Karpas-422 (cell line): ENCODE results near the gene MYOG. TPM values are rescaled to one million over a fixed set of nuclear protein-coding genes. Genes with fewer than 3 reads are reported as not detected.

Experiments used
- DNase-seq: peaks from one replicate; pipeline ENCODE4 v3.0.0-alpha.2; 2015
- H2AFZ ChIP-seq: fragments of 200-600 bp; sonication (generic); 2 replicates; pipeline ENCODE4 v1.6.1; 2014; ENCODE audit warnings: antibody characterized with exemption, low read length, mixed read lengths
- H3K27ac ChIP-seq: fragments of 200-600 bp; sonication (generic); 2 replicates; pipeline ENCODE4 v1.5.1; 2014; ENCODE audit warnings: mild to moderate bottlenecking, low read length, moderate library complexity
- H3K27me3 ChIP-seq: fragments of 200-600 bp; sonication (generic); 2 replicates; pipeline ENCODE4 v1.6.1; 2014; ENCODE audit warnings: low read length, mixed read lengths
- H3K36me3 ChIP-seq: fragments of 200-600 bp; sonication (generic); 2 replicates; pipeline ENCODE4 v1.6.1; 2014; ENCODE audit warnings: low read length, mixed read lengths; ENCODE audit not compliant: insufficient read depth
- H3K4me1 ChIP-seq: fragments of 200-600 bp; sonication (generic); 2 replicates; pipeline ENCODE4 v1.6.1; 2014; ENCODE audit warnings: mild to moderate bottlenecking, low read length, mixed read lengths
- H3K4me2 ChIP-seq: fragments of 200-600 bp; sonication (generic); 2 replicates; pipeline ENCODE4 v1.6.1; 2014; ENCODE audit warnings: low read length, low read depth, mild to moderate bottlenecking; ENCODE audit not compliant: poor library complexity, severe bottlenecking
- H3K4me3 ChIP-seq: fragments of 200-600 bp; sonication (generic); 2 replicates; pipeline ENCODE4 v1.5.1; 2014; ENCODE audit warnings: mild to moderate bottlenecking, antibody characterized with exemption, low read length, mixed read lengths
- H3K79me2 ChIP-seq: fragments of 200-600 bp; sonication (generic); 2 replicates; pipeline ENCODE4 v1.6.1; 2014; ENCODE audit warnings: mild to moderate bottlenecking, low read length, mixed read lengths
- H3K9ac ChIP-seq: fragments of 200-600 bp; sonication (generic); 2 replicates; pipeline ENCODE4 v1.6.0; 2014; ENCODE audit warnings: low read length
- H3K9me2 ChIP-seq: fragments of 200-600 bp; sonication (generic), shearing (Covaris generic); replicated peaks from 2 replicates; pipeline ENCODE4 v1.6.0; 2014; ENCODE audit warnings: mild to moderate bottlenecking, low read length, moderate library complexity; ENCODE audit not compliant: insufficient read depth
- H3K9me3 ChIP-seq: fragments of 300-700, 200-600 bp; sonication (generic); 2 replicates; pipeline ENCODE4 v1.6.1; 2014; ENCODE audit warnings: low read length, mixed read lengths
- H4K20me1 ChIP-seq: fragments of 200-600 bp; sonication (generic); 2 replicates; pipeline ENCODE4 v1.6.1; 2014; ENCODE audit warnings: mild to moderate bottlenecking, antibody characterized with exemption, low read length, low read depth; ENCODE audit not compliant: insufficient read depth
- total RNA-seq: library from RNA; depleted of rRNA; stranded (reverse); fragments of >200 nt; shearing (Covaris generic); gene quantifications from 2 replicates; pipeline ENCODE4 v1.2.3, GENCODE V29; 2014; ENCODE audit warnings: low replicate concordance

MYOG gene
- total RNA-seq, 1 experiment from 2014 or later = not detected

DNA sequence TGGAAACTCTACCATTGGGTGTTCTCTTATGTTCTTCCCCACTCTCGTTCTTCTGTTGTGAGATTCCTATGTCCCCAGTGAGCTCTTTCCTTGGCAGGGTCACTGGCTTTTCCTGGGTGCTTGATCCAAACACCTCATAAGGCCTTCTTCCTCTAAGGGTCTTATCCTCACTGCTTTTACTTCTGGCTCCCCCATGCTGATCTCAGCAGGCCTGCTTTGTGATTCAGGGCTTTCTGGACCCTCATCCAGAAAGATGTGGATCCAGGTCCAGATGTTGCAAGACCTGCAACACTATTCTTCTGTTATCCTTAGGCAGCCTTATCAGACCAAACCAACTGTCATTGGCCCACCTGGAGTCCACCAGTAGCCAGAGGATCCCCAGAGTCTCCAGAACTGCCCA is 11.2 kb upstream of the MYOG start:
- peaks cover 5% of the 10 kb centered on the region; the same call in 1 of the 2 replicates for H3K9me3 ChIP-seq
- no peak overlapping the region for H3K4me2 ChIP-seq
- no peaks in the 10 kb centered on the region for H3K9me2 ChIP-seq
- no peak overlapping the region for H3K9ac ChIP-seq
- H3K4me3 ChIP-seq = no peak overlapping the region
- peaks cover 4% of the 10 kb centered on the region; the same call in 1 of the 2 replicates for H3K27me3 ChIP-seq
- no peak overlapping the region for H3K27ac ChIP-seq
- H4K20me1 ChIP-seq = no peaks in the 10 kb centered on the region
- no peak for DNase-seq
- H3K36me3 ChIP-seq = no peaks in the 10 kb centered on the region
- H3K79me2 ChIP-seq = no peaks in the 10 kb centered on the region
- H2AFZ ChIP-seq = no peak overlapping the region
- no peaks in the 10 kb centered on the region for H3K4me1 ChIP-seq

DNA sequence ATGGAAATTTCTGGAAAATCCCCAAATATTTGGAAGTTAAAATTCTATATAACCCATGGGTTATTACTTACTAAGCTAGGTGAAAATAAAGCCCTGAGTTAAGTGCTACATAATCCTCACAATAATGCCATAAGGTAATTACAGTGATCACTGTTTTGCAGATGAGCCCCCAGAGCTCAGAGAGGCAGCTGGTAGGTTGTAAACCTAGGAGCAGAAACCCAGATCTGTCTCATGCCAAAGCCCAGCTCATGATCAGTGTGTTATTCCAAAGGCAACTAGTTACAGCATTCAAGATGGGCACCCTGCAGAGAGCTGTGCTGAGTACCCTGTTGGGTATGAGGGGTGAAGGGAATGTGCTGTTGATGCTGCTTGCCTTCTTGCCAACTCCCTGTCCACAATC is 10.8 kb upstream of the MYOG start:
- Histone ChIP-seq H3K9me2 (no peaks in the 10 kb centered on the region), H3K79me2 (no peaks in the 10 kb centered on the region), H3K36me3 (no peaks in the 10 kb centered on the region), H3K27ac (no peak overlapping the region), H3K4me2 (no peak overlapping the region), H3K27me3 (peaks cover 4% of the 10 kb centered on the region; the same call in 1 of the 2 replicates), H2AFZ (no peak overlapping the region), H3K9me3 (peaks cover 5% of the 10 kb centered on the region; the same call in 1 of the 2 replicates), H3K9ac (no peak overlapping the region), H4K20me1 (no peaks in the 10 kb centered on the region), H3K4me1 (no peaks in the 10 kb centered on the region), H3K4me3 (no peak overlapping the region)
- DNase-seq = no peak

DNA sequence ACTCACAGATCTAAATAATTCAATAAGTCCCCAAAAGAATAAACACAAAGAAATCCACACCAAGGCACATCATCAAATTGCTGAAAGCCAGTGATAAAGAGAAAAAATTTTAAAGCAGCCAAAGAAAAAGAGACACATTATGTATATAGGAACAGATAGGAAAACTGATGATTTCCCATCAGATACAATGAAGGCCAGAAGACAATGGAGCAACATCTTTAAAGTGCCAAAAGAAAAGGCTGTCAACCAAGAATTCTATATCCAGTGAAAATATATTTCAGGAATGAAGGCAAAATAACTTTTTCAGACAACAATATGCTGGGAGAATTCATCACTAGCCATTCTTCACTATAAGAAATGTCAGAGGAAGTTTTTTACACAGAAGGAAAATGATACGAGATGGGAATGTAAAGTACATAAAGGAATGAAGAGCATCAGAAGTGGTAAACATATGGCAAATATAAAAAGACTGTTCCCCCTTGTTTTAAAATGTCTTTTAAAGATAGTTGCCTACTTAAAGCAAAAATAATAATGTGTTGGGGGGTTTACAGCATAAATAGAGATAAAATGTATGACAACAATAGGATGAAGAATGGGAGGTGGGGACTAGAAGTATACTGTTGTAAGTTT is 9.4 kb upstream of the MYOG start:
- Histone ChIP-seq H3K36me3 (no peaks in the 10 kb centered on the region), H3K4me2 (no peak overlapping the region), H3K4me3 (no peak overlapping the region), H3K27me3 (peaks cover 4% of the 10 kb centered on the region; the same call in 1 of the 2 replicates), H3K79me2 (no peaks in the 10 kb centered on the region), H3K27ac (no peak overlapping the region), H3K9ac (no peak overlapping the region), H3K4me1 (peaks cover 7% of the 10 kb centered on the region), H3K9me3 (peaks cover 5% of the 10 kb centered on the region; the same call in 1 of the 2 replicates), H3K9me2 (no peaks in the 10 kb centered on the region), H2AFZ (no peak overlapping the region), H4K20me1 (no peaks in the 10 kb centered on the region)
- DNase-seq = no peak

DNA sequence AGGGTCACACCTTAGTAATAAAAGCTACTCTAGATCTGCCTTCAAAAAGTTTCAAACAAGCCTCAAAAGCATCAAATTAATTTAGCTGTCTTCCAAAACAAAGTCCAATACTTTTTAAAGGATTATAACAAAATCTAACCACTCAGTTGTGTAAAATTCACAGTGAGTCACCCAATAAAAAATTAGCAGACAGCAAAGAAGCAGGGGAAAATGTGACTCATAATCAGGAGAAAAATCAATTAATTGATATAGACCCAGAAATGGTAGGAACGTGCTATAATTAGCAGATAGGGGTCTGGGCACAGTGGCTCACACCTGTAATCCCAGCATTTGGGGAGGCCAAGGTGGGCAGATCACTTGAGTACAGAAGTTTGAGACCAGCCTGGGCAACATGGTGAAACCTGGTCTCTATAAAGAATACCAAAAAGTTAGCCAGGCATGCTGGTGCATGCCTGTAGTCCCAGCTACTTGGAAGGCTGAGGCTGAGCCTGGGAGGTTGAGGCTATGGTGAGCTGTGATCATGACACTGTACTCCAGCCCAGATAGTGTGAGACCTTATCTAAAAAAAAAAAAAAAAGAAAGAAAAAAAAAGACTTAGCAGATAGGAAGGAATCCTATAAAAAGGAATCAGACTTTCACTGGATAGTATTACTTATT is 8.1 kb upstream of the MYOG start:
- Histone ChIP-seq H3K79me2 (no peaks in the 10 kb centered on the region), H3K4me2 (no peak overlapping the region), H2AFZ (no peak overlapping the region), H4K20me1 (no peaks in the 10 kb centered on the region), H3K9me2 (no peaks in the 10 kb centered on the region), H3K27ac (no peak overlapping the region), H3K9me3 (peaks cover 5% of the 10 kb centered on the region; the same call in 1 of the 2 replicates), H3K4me1 (peaks cover 14% of the 10 kb centered on the region), H3K9ac (no peak overlapping the region), H3K4me3 (no peak overlapping the region), H3K36me3 (no peaks in the 10 kb centered on the region), H3K27me3 (peaks cover 4% of the 10 kb centered on the region; the same call in 1 of the 2 replicates)
- DNase-seq = no peak

DNA sequence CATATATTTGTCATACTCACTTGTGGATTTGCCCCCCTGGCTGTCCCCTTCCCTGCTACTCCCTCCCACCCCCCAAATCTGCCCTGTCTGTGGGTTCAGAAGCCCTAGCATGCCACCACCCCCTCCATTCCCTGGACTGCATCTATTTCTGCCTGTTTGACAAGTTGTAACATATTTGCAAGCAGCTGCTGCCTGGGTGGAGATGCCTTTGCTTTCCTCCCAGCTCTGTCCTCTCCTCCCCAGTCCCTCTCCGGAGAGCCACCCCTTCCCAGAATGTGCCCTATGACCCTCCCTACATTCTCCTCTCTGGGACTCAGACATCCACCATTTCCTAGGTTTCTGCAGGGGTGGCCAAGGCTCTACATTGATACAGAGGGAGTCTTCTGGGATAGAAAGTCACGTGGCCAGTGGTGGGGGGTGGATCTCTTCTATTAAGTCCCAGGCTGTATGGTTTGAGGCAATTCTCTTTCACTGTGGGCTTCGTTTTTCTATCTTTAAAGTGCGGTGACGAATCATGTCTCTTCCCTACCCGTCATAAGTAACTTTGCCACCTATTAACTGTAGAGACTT is 6.0 kb upstream of the MYOG start:
- no peak overlapping the region for H3K9ac ChIP-seq
- H3K9me3 ChIP-seq = peaks cover 5% of the 10 kb centered on the region; the same call in 1 of the 2 replicates
- DNase-seq = no peak
- peaks cover 4% of the 10 kb centered on the region; the same call in 1 of the 2 replicates for H3K27me3 ChIP-seq
- H3K4me2 ChIP-seq = no peak overlapping the region
- H4K20me1 ChIP-seq = no peaks in the 10 kb centered on the region
- no peaks in the 10 kb centered on the region for H3K36me3 ChIP-seq
- H3K79me2 ChIP-seq = no peaks in the 10 kb centered on the region
- no peak overlapping the region for H3K27ac ChIP-seq
- H3K9me2 ChIP-seq = no peaks in the 10 kb centered on the region
- peaks cover 14% of the 10 kb centered on the region for H3K4me1 ChIP-seq
- no peak overlapping the region for H3K4me3 ChIP-seq
- no peak overlapping the region for H2AFZ ChIP-seq

DNA sequence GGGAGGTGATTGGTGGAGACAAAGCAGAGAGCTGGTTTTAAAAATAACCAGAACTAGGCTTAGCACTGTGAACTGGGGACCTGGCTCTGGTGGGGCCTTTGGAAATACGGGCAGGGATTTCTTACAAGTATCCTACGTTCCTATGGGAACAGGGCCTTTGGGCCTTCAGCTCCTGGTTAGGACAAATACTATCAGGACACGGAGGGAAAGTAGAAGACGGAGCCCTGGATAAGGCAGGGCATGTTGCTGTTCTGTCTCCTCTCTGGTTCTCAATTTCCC is 5.3 kb upstream of the MYOG start:
- DNase-seq = no peak
- H3K79me2 ChIP-seq = no peaks in the 10 kb centered on the region
- no peaks in the 10 kb centered on the region for H3K36me3 ChIP-seq
- H3K27ac ChIP-seq = no peak overlapping the region
- H4K20me1 ChIP-seq = no peaks in the 10 kb centered on the region
- H3K4me1 ChIP-seq = peaks cover 14% of the 10 kb centered on the region
- no peak overlapping the region for H2AFZ ChIP-seq
- H3K9me3 ChIP-seq = peaks cover 5% of the 10 kb centered on the region; the same call in 1 of the 2 replicates
- no peak overlapping the region for H3K4me3 ChIP-seq
- H3K4me2 ChIP-seq = no peak overlapping the region
- H3K27me3 ChIP-seq = peaks cover 4% of the 10 kb centered on the region; the same call in 1 of the 2 replicates
- H3K9ac ChIP-seq = no peak overlapping the region
- H3K9me2 ChIP-seq = no peaks in the 10 kb centered on the region

DNA sequence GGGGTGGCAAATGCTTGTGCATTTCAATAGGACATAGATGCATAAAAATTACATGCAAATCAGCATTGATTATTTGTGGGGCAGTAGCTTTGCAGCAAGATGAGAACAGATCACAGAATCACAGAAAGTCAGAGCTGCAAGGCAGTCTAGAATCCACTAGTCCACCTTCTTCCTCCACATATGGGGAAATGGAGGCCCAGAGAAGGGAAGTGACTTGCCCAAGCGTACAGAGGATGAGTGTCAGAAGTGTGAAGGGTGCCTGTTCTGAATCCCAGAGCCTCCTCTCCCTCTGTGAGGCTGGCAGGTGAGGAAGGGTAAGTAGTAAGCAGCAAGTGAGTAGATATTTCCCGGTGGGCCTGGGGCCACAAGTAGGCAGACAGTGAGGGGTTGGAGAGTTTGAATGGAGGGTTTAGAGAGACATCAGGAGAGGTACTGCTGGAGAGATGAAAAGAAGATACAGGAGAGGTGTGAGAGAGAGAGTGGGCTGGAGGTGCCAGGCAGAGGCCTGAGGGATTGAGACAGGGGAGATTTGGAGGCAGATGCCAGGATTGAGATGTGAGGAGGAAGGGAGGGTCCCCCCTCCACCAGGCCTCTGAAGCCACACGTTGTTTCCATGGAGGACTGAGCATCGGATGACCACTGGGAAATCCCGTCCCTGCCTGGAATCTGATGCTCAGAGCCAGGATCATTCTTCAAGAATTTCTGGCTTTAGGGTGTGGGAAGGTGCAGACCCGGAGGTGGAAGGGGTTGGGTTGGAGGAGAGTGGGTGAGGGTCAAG is 4.8 kb upstream of the MYOG start:
- no peaks in the 10 kb centered on the region for H4K20me1 ChIP-seq
- H3K36me3 ChIP-seq = no peaks in the 10 kb centered on the region
- no peak overlapping the region for H3K27ac ChIP-seq
- peaks cover 5% of the 10 kb centered on the region; the same call in 1 of the 2 replicates for H3K9me3 ChIP-seq
- no peak overlapping the region for H3K4me2 ChIP-seq
- H3K27me3 ChIP-seq = peaks cover 4% of the 10 kb centered on the region; the same call in 1 of the 2 replicates
- DNase-seq = no peak
- H2AFZ ChIP-seq = no peak overlapping the region
- H3K79me2 ChIP-seq = no peaks in the 10 kb centered on the region
- H3K4me3 ChIP-seq = no peak overlapping the region
- H3K9ac ChIP-seq = no peak overlapping the region
- H3K4me1 ChIP-seq = peaks cover 14% of the 10 kb centered on the region
- H3K9me2 ChIP-seq = no peaks in the 10 kb centered on the region

DNA sequence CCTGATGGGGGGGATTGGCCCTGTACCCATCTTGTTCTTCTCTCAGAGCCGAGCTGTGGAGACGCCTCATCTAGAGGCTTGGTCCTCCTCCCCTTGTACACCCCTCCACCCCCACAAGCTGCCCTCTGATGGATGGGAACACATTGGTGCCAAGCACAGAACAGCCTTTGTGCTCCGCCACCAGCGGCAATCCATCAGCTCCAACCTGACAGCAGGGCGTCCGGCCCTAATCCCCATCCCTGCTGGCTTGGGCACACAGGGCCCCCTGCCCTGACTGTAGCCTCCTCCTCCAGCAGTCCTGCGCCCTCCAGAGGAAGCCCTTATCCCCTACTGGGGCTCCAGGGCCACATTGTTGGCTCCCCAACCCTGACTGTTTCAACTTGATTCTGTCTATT is 3.8 kb upstream of the MYOG start:
- 0 out of 2 replicates have a peak, but pooled peaks cover under 1% of the 10 kb centered on the region for H3K9me3 ChIP-seq
- no peak for DNase-seq
- H3K9ac ChIP-seq = no peak overlapping the region
- peaks cover 14% of the 10 kb centered on the region for H3K4me1 ChIP-seq
- H2AFZ ChIP-seq = no peak overlapping the region
- H3K79me2 ChIP-seq = no peaks in the 10 kb centered on the region
- H3K9me2 ChIP-seq = no peaks in the 10 kb centered on the region
- peaks cover 1% of the 10 kb centered on the region; the same call in 1 of the 2 replicates for H3K27me3 ChIP-seq
- no peaks in the 10 kb centered on the region for H3K36me3 ChIP-seq
- no peak overlapping the region for H3K4me2 ChIP-seq
- H3K4me3 ChIP-seq = no peak overlapping the region
- H4K20me1 ChIP-seq = no peaks in the 10 kb centered on the region
- no peak overlapping the region for H3K27ac ChIP-seq
